GM19467 (cell line): ENCODE measurements around the gene APOOL.
"Not testable (repeated sequence)": the region's sequence is repeated elsewhere in the genome, so short reads cannot be mapped to it uniquely, and the experiment has no call there.

Source experiments
- ATAC-seq: cut with Tn5 transposase; IDR thresholded peaks from one replicate; pipeline ENCODE4 v1.9.1; 2021; ENCODE audit warnings: mild to moderate bottlenecking, moderate library complexity; ENCODE audit not compliant: unreplicated experiment

The APOOL gene

GRCh38 chrX:85077247-85077646, 73.6 kb downstream of the APOOL start:
- not testable (repeated sequence) for ATAC-seq

GRCh38 chrX:85084770-85085393, 81.2 kb downstream of the APOOL start:
- peak; percentile 91 for ATAC-seq

GRCh38 chrX:85089321-85089840, 85.7 kb downstream of the APOOL start:
- no peak for ATAC-seq

GRCh38 chrX:85107407-85107806, 103.7 kb downstream of the APOOL start:
- no peak for ATAC-seq

GRCh38 chrX:85108165-85108564, 104.5 kb downstream of the APOOL start:
- no peak for ATAC-seq

GRCh38 chrX:85109235-85109634, 105.6 kb downstream of the APOOL start:
- ATAC-seq, result no peak

- ATAC-seq, result no peak
Measured at GRCh38 chrX:85111347-85111746, 107.7 kb downstream of the APOOL start.

- ATAC-seq, result no peak
Measured at GRCh38 chrX:85112293-85112692, 108.6 kb downstream of the APOOL start.

- no peak for ATAC-seq
Measured at GRCh38 chrX:85113746-85114145, 110.1 kb downstream of the APOOL start.

GRCh38 chrX:85114171-85114570, 110.5 kb downstream of the APOOL start:
- no peak for ATAC-seq

- no peak for ATAC-seq
Measured at GRCh38 chrX:85114776-85115175, 111.1 kb downstream of the APOOL start.

- no peak for ATAC-seq
Measured at GRCh38 chrX:85115252-85115651, 111.6 kb downstream of the APOOL start.

GRCh38 chrX:85136409-85136808, 132.7 kb downstream of the APOOL start:
- no peak for ATAC-seq

- no peak for ATAC-seq
Measured at GRCh38 chrX:85139422-85139821, 135.7 kb downstream of the APOOL start.

GRCh38 chrX:85140964-85141363, 137.3 kb downstream of the APOOL start:
- ATAC-seq, result no peak
